ENCODE data around the gene LTB4R.

LTB4R gene

DNA sequence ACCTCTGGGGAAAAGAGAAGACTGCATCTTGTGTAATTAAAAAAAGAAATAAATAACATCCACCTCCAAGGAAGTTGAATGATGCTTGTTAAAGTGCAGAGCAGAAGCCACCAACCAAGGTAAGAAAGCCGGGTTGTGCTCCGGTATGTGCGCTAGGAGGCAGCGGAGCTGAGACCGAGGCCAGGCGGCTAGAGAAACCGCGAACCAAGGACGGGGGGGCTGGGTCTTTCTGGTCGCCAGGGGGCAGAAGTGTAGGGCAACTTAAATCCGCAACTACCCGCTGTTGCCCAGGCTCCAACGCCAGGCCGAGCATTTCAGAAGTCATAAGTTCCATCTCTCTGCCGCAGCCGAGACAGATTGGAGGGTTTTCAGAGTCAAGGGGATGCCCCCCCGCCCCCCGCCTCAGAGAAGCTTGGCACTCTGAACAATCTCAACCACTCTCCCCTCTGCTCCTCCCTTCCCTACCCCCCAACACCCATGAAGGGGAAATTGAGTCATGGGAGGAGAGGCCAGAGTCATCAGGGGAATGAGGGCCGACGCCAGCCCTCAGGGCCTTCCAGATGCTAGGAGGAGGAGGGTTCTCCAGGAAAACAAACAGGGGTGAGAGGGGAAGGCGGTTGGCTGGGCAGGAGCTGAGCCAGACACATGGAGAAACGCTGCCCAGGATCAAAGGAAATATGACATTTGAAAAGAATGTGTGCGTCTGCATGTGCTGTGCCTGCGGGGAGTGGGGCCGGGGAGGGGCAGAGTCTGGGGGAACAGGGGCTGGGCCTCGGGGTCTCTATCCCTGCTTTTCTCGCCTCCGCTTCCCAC is 54.5 kb downstream of the LTB4R start:
- TF ChIP-seq CEBPB (IDR thresholded peaks at IDR 0.05) (no peak), ZBTB7A (IDR thresholded peaks at IDR 0.05; ENCODE audit: low read depth) (0 out of 2 replicates have a peak, but pooled peaks have one; percentile 20), RAD21 (IDR thresholded peaks at IDR 0.05; ENCODE audit: low read depth) (peak; percentile 74), EGR1 (IDR thresholded peaks at IDR 0.05) (no peak), TCF12 (IDR thresholded peaks at IDR 0.05; ENCODE audit: low read depth) (no peak; the same call in 1 of the 2 replicates), TEAD4 (IDR thresholded peaks at IDR 0.05) (peak; percentile 59)
- TF ChIP-seq, protein P1, sequence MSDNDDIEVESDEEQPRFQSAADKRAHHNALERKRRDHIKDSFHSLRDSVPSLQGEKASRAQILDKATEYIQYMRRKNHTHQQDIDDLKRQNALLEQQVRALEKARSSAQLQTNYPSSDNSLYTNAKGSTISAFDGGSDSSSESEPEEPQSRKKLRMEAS (IDR thresholded peaks at IDR 0.05): peak; percentile 2; the same call in 1 of the 2 replicates

DNA sequence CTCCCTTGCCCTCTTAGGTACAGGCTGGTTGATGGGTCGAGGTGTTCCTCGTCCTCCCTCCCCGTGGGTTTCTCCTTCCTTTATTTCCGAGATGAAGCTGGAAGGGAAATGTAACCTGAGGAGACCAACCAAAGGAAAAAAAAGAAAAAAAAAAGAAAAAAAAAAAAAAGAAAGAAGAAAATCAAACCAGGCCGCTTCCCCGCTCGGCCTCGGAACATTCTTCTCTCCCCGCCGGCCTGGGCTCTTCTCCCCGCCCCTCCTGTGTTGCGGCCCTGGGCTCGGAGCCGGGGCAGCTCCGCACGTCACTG is 55.1 kb downstream of the LTB4R start:
- TF ChIP-seq, protein P1 (IDR thresholded peaks at IDR 0.05): no peak
- TF ChIP-seq EGR1 (IDR thresholded peaks at IDR 0.05) (no peak), CEBPB (IDR thresholded peaks at IDR 0.05) (no peak), CREB1 (IDR thresholded peaks at IDR 0.05; ENCODE audit: low read depth) (no peak), ZBTB7A (IDR thresholded peaks at IDR 0.05; ENCODE audit: low read depth) (no peak), NFIC (IDR thresholded peaks at IDR 0.05) (no peak), TEAD4 (IDR thresholded peaks at IDR 0.05) (no peak), TCF12 (IDR thresholded peaks at IDR 0.05; ENCODE audit: low read depth) (no peak; the same call in 1 of the 2 replicates), FOXM1 (IDR thresholded peaks at IDR 0.05; ENCODE audit: borderline replicate concordance, low read depth) (no peak), RAD21 (IDR thresholded peaks at IDR 0.05; ENCODE audit: low read depth) (no peak), YY1 (IDR thresholded peaks at IDR 0.05; ENCODE audit: low read depth) (no peak), EP300 (IDR thresholded peaks at IDR 0.05; ENCODE audit: borderline replicate concordance) (no peak), TAF1 (IDR thresholded peaks at IDR 0.05; ENCODE audit: low read depth) (no peak)
- TF ChIP-seq, protein P2, sequence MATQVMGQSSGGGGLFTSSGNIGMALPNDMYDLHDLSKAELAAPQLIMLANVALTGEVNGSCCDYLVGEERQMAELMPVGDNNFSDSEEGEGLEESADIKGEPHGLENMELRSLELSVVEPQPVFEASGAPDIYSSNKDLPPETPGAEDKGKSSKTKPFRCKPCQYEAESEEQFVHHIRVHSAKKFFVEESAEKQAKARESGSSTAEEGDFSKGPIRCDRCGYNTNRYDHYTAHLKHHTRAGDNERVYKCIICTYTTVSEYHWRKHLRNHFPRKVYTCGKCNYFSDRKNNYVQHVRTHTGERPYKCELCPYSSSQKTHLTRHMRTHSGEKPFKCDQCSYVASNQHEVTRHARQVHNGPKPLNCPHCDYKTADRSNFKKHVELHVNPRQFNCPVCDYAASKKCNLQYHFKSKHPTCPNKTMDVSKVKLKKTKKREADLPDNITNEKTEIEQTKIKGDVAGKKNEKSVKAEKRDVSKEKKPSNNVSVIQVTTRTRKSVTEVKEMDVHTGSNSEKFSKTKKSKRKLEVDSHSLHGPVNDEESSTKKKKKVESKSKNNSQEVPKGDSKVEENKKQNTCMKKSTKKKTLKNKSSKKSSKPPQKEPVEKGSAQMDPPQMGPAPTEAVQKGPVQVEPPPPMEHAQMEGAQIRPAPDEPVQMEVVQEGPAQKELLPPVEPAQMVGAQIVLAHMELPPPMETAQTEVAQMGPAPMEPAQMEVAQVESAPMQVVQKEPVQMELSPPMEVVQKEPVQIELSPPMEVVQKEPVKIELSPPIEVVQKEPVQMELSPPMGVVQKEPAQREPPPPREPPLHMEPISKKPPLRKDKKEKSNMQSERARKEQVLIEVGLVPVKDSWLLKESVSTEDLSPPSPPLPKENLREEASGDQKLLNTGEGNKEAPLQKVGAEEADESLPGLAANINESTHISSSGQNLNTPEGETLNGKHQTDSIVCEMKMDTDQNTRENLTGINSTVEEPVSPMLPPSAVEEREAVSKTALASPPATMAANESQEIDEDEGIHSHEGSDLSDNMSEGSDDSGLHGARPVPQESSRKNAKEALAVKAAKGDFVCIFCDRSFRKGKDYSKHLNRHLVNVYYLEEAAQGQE (IDR thresholded peaks at IDR 0.05; ENCODE audit: low read depth): no peak
- TF ChIP-seq, protein P3, sequence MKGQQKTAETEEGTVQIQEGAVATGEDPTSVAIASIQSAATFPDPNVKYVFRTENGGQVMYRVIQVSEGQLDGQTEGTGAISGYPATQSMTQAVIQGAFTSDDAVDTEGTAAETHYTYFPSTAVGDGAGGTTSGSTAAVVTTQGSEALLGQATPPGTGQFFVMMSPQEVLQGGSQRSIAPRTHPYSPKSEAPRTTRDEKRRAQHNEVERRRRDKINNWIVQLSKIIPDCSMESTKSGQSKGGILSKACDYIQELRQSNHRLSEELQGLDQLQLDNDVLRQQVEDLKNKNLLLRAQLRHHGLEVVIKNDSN (IDR thresholded peaks at IDR 0.05): no peak

DNA sequence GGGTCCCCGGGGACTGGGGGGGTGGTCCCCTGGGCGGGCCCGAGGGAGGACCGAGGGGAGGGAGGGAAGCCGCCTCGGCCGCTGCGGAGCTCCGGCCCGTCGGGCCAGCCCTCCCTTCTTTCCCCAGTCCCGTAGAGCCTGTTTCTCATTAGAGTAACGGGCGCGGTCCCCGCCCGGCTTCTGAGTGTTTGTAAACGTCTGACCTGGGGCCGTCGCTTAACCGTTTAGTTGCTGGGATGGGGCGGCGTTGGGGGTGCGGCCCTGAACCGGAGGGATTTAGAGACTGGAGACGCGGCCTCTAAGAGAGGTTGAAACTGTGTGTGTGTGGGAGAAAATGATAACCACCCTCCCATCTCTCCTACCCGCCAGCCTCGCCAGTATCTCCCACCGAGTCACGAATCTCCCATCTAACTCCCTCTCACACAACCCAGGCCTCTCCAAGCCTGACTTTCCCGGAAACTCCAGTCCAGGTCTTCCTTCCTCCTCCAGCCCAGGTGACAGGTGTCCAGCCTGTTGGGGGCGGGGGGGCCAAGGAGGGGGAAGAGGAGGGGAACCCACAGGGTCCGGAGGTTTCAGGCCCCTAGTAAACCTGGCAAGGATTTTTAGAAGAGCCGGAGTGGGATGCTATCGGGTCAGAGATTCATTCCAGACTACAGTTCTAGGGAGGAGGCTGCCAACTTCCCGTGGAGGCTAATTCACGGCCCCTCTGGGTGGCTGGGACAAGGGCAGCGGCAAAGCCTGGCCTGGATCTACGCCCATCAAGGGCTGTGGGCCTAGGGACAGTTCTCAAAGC is 55.6 kb downstream of the LTB4R start:
- peak; percentile 23; the same call in 1 of the 2 replicates for TF ChIP-seq FOXM1 (IDR thresholded peaks at IDR 0.05; ENCODE audit: borderline replicate concordance, low read depth)
- TF ChIP-seq NFIC (IDR thresholded peaks at IDR 0.05): peak; percentile 74
- TF ChIP-seq EGR1 (IDR thresholded peaks at IDR 0.05): no peak
- TF ChIP-seq, protein P3 (IDR thresholded peaks at IDR 0.05): peak; percentile 76
- peak; percentile 21; the same call in 1 of the 2 replicates for TF ChIP-seq YY1 (IDR thresholded peaks at IDR 0.05; ENCODE audit: low read depth)
- no peak; the same call in 1 of the 2 replicates for TF ChIP-seq RAD21 (IDR thresholded peaks at IDR 0.05; ENCODE audit: low read depth)
- TF ChIP-seq CEBPB (IDR thresholded peaks at IDR 0.05): 0 out of 2 replicates have a peak, but pooled peaks have one; percentile 35
- peak; percentile 69; the same call in 1 of the 2 replicates for TF ChIP-seq EP300 (IDR thresholded peaks at IDR 0.05; ENCODE audit: borderline replicate concordance)
- TF ChIP-seq CREB1 (IDR thresholded peaks at IDR 0.05; ENCODE audit: low read depth): peak; percentile 58
- TF ChIP-seq TAF1 (IDR thresholded peaks at IDR 0.05; ENCODE audit: low read depth): 0 out of 2 replicates have a peak, but pooled peaks have one; percentile 17
- TF ChIP-seq, protein P1 (IDR thresholded peaks at IDR 0.05): peak; percentile 45
- peak; percentile 61 for TF ChIP-seq TEAD4 (IDR thresholded peaks at IDR 0.05)
- peak; percentile 76 for TF ChIP-seq TCF12 (IDR thresholded peaks at IDR 0.05; ENCODE audit: low read depth)
- TF ChIP-seq, protein P2 (IDR thresholded peaks at IDR 0.05; ENCODE audit: low read depth): no peak
- TF ChIP-seq ZBTB7A (IDR thresholded peaks at IDR 0.05; ENCODE audit: low read depth): peak; percentile 83

Measured in Ishikawa (cell line).